ENCODE data around the gene EIF4E2. TPM values are rescaled to one million over a fixed set of nuclear protein-coding genes. Genes with fewer than 3 reads are reported as not detected.

Gene EIF4E2
- total and polyA plus RNA-seq, 10 donors: 29.3 to 61.1 (median 45.5) TPM

GRCh38 chr2:232584238-232584637, 33.7 kb downstream of the EIF4E2 start:
- WGBS, 5 donors: 76 to 98% (median 81%) methylated on average over 6 of the region's 6 CpGs
- Histone ChIP-seq H3K27ac (peak overlapping the region in 1 of 8 donors; percentile 8), H3K27me3 (replicated peaks in 1 of 7) (no peaks in the 10 kb centered on the region), H3K4me3 (no peak overlapping the region), H3K4me1 (no peaks in the 10 kb centered on the region), H3K36me3 (peaks cover 0 to 54% (median 27%) of the 10 kb centered on the region in 6 donors), H3K9me3 (peaks cover 0 to 5% (median 0%) of the 10 kb centered on the region in 8 donors)
- no peak for DNase-seq
- intact Hi-C loops (cut with DNase I; ENCODE audit: low total_unique reads): no loop called here
- TF ChIP-seq POLR2AphosphoS5 (IDR thresholded peaks at IDR 0.05) (peak in 2 of 3 donors; percentile 33 to 35), CTCF (IDR thresholded peaks at IDR 0.05 in 8 of 11, conservative IDR thresholded peaks at IDR 0.05 in 3 of 11) (no peak)

DNA sequence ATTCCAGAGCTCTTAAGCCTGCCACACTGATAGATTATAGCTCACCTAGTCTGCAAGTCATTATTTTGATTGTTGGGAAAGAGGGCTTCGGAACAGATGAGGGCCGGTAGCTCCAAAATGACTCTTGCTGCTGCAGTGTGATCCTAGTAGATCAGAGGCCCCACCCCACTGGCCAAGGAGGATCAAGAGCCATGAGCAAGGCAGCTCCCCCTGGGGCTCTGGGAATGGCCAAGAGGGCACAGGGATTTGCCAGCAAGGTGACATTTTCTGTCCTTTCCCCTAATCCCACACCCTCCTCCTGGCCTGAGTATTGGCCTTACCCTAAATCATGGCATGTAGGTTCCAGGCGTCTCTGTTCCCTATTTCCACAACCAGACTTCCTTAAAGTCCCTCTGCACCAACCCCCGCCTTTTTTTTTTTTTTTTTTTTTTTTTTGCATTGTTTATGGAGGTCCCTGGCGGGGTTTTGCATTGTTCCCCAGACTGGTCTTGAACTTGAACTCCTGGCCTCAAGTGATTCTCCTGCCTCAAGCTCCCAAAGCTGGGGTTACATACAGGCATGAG, 36.5 kb downstream of the EIF4E2 start:
- Histone ChIP-seq H3K9me3 (peaks cover 0 to 5% (median 0%) of the 10 kb centered on the region in 8 donors), H3K4me3 (no peak overlapping the region), H3K27me3 (replicated peaks in 1 of 7) (no peaks in the 10 kb centered on the region), H3K36me3 (peaks cover 0 to 30% (median 12%) of the 10 kb centered on the region in 6 donors), H3K27ac (no peak overlapping the region), H3K4me1 (no peaks in the 10 kb centered on the region)
- DNase-seq: no peak
- WGBS, 5 donors: 72 to 85% (median 82%) methylated on average over 5 of the region's 5 CpGs
- TF ChIP-seq POLR2AphosphoS5 (IDR thresholded peaks at IDR 0.05): no peak
- TF ChIP-seq CTCF (IDR thresholded peaks at IDR 0.05 in 8 of 11, conservative IDR thresholded peaks at IDR 0.05 in 3 of 11): no peak
- TF ChIP-seq POLR2A (IDR thresholded peaks at IDR 0.05): no peak
- intact Hi-C loops (cut with DNase I; ENCODE audit: low total_unique reads): no loop called here

- WGBS, 5 donors: 66 to 81% (median 70%) methylated on average over 7 of the region's 7 CpGs
- TF ChIP-seq POLR2AphosphoS5 (IDR thresholded peaks at IDR 0.05) (no peak), CTCF (IDR thresholded peaks at IDR 0.05 in 8 of 11, conservative IDR thresholded peaks at IDR 0.05 in 3 of 11) (no peak), POLR2A (IDR thresholded peaks at IDR 0.05) (no peak)
- no peak for DNase-seq
- Histone ChIP-seq H3K36me3 (peaks cover 0 to 25% (median 8%) of the 10 kb centered on the region in 6 donors), H3K9me3 (peaks cover 0 to 5% (median 0%) of the 10 kb centered on the region in 8 donors), H3K4me3 (no peak overlapping the region), H3K27ac (no peak overlapping the region), H3K4me1 (no peaks in the 10 kb centered on the region), H3K27me3 (replicated peaks in 1 of 7) (no peaks in the 10 kb centered on the region)
- intact Hi-C loops (cut with DNase I; ENCODE audit: low total_unique reads): no loop called here
Measured at GRCh38 chr2:232587512-232587911, 37.0 kb downstream of the EIF4E2 start.

GRCh38 chr2:232588031-232588430, 37.5 kb downstream of the EIF4E2 start:
- H3K4me3 ChIP-seq: no peak overlapping the region
- peaks cover 0 to 20% (median 7%) of the 10 kb centered on the region in 6 donors for H3K36me3 ChIP-seq
- TF ChIP-seq POLR2AphosphoS5 (IDR thresholded peaks at IDR 0.05) (no peak), POLR2A (IDR thresholded peaks at IDR 0.05) (no peak), CTCF (IDR thresholded peaks at IDR 0.05 in 8 of 11, conservative IDR thresholded peaks at IDR 0.05 in 3 of 11) (no peak)
- WGBS, 5 donors: 70 to 97% (median 89%) methylated on average over 6 to 8 of the region's 8 CpGs
- no peaks in the 10 kb centered on the region for H3K27me3 ChIP-seq (replicated peaks in 1 of 7)
- no peak for DNase-seq
- H3K27ac ChIP-seq: no peak overlapping the region
- H3K4me1 ChIP-seq: no peaks in the 10 kb centered on the region
- H3K9me3 ChIP-seq: peaks cover 0 to 5% (median 0%) of the 10 kb centered on the region in 8 donors
- intact Hi-C loops (cut with DNase I; ENCODE audit: low total_unique reads): no loop called here

Measured in spleen (tissue), 11 donors.